Memory B cell (primary cell): ENCODE data around the gene ACOT2.
"Not testable (repeated sequence)": the region's sequence is repeated elsewhere in the genome, so short reads cannot be mapped to it uniquely, and the experiment has no call there.

ENCODE experiments used
- ATAC-seq: fragments of 150-1000 bp; cut with Tn5 transposase; 2 replicates; pipeline ENCODE4 v1.10.0; 2021; ENCODE audit warnings: low read depth, mild to moderate bottlenecking, moderate library complexity
- DNase-seq, 2 donors: peaks; one replicate each; pipeline ENCODE4 v3.0.0; 2022; ENCODE audit warnings: low spot score in 2 of 2
- H3K27ac Mint-ChIP-seq: one replicate; pipeline ENCODE4 v1.8.0; 2022; ENCODE audit warnings: mild to moderate bottlenecking, moderate library complexity, mixed read lengths
- H3K27me3 Mint-ChIP-seq: one replicate; pipeline ENCODE4 v1.8.0; 2022; ENCODE audit warnings: mixed read lengths
- H3K36me3 Mint-ChIP-seq: one replicate; pipeline ENCODE4 v1.8.0; 2022; ENCODE audit warnings: mild to moderate bottlenecking, mixed read lengths
- H3K4me1 Mint-ChIP-seq: one replicate; pipeline ENCODE4 v1.8.0; 2022; ENCODE audit warnings: mixed read lengths
- H3K4me3 Mint-ChIP-seq: one replicate; pipeline ENCODE4 v1.8.0; 2022; ENCODE audit warnings: mild to moderate bottlenecking, moderate library complexity, mixed read lengths
- H3K9me3 Mint-ChIP-seq: one replicate; pipeline ENCODE4 v1.8.0; 2022; ENCODE audit warnings: mixed read lengths

ACOT2 gene

DNA sequence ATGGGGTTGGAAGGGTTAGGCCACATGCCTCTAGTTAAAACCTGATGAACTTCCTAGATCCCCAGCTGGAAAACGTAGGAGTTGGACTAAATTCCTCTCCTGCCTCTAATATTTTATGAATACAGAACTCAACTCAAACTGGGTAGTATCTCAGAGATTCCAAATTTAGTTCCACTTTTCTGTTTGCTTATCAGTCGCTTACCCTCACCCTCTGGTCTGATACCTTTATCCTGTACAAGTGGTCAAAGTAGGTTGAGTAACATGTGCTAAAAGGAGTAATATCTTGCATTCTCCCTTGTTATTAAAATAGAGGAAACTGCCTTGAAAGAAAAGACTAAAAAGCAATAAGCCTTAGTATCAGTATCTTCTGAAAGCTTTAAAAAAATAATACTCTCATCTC lies 11.8 kb upstream of the ACOT2 start:
- H3K27ac Mint-ChIP-seq, DNase-seq, H3K4me3 Mint-ChIP-seq, ATAC-seq, H3K9me3 Mint-ChIP-seq, H3K36me3 Mint-ChIP-seq, H3K4me1 Mint-ChIP-seq, H3K27me3 Mint-ChIP-seq: not testable (repeated sequence)

- H3K36me3 Mint-ChIP-seq, DNase-seq, H3K9me3 Mint-ChIP-seq, H3K4me3 Mint-ChIP-seq, H3K4me1 Mint-ChIP-seq, ATAC-seq, H3K27ac Mint-ChIP-seq, H3K27me3 Mint-ChIP-seq: not testable (repeated sequence)
Observed at GRCh38 chr14:73558238-73558637, 10.8 kb upstream of the ACOT2 start.

GRCh38 chr14:73562256-73562655 lies 6.8 kb upstream of the ACOT2 start:
- H3K27ac Mint-ChIP-seq, H3K27me3 Mint-ChIP-seq, H3K9me3 Mint-ChIP-seq, H3K4me1 Mint-ChIP-seq, ATAC-seq, H3K4me3 Mint-ChIP-seq, DNase-seq: not testable (repeated sequence)
- peaks cover 16% of the 10 kb centered on the region for H3K36me3 Mint-ChIP-seq

DNA sequence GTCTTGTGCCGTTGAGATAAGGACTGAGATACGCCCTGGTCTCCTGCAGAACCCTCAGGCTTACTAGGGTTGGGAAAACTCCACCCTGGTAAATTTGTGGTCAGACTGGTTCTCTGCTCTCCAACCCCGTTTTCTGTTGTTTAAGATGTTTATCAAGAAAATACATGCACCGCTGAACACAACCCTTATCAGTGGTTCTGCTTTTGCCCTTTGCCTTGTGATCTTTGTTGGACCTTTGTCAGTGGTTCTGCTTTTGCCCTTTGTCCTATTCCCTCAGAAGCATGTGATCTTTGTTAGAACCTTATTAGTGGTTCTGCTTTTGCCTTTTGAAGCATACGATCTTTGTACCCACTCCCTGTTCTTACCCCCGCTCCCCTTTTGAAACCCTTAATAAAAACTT lies 6.3 kb upstream of the ACOT2 start:
- H3K9me3 Mint-ChIP-seq, DNase-seq, H3K4me1 Mint-ChIP-seq, H3K4me3 Mint-ChIP-seq, H3K27me3 Mint-ChIP-seq, ATAC-seq, H3K27ac Mint-ChIP-seq: not testable (repeated sequence)
- peaks cover 16% of the 10 kb centered on the region for H3K36me3 Mint-ChIP-seq

DNA sequence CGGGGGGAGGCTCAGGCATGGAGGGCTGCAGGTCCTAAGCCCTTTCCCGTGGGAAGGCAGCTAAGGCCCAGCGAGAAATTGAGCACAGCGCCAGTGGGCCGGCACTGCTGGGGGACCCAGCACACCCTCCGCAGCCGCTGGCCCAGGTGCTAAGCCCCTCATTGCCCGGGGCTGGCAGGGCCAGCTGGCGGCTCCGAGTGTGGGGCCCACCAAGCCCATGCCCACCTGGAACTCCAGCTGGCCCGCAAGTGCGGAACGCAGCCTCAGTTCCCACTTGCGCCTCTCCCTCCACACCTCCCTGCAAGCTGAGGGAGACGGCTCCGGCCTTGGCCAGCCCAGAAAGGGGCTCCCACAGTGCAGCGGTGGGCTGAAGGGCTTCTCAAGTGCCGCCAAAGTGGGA lies 2.6 kb upstream of the ACOT2 start:
- H3K9me3 Mint-ChIP-seq, H3K27ac Mint-ChIP-seq, H3K4me3 Mint-ChIP-seq, ATAC-seq, H3K27me3 Mint-ChIP-seq, DNase-seq: not testable (repeated sequence)
- peaks cover 24% of the 10 kb centered on the region for H3K4me1 Mint-ChIP-seq
- peaks cover 16% of the 10 kb centered on the region for H3K36me3 Mint-ChIP-seq

GRCh38 chr14:73566935-73567334 lies 2.1 kb upstream of the ACOT2 start:
- H3K27me3 Mint-ChIP-seq, H3K27ac Mint-ChIP-seq, ATAC-seq, H3K4me3 Mint-ChIP-seq, DNase-seq, H3K9me3 Mint-ChIP-seq: not testable (repeated sequence)
- peaks cover 11% of the 10 kb centered on the region for H3K36me3 Mint-ChIP-seq
- H3K4me1 Mint-ChIP-seq, result peaks cover 24% of the 10 kb centered on the region

GRCh38 chr14:73567358-73567757 lies 1.7 kb upstream of the ACOT2 start:
- Mint-ChIP-seq H3K9me3 (peaks cover 2% of the 10 kb centered on the region), H3K4me1 (peaks cover 24% of the 10 kb centered on the region), H3K36me3 (peaks cover 10% of the 10 kb centered on the region), H3K27me3 (no peaks in the 10 kb centered on the region), H3K4me3 (no peak overlapping the region), H3K27ac (peak overlapping the region; percentile 94)
- ATAC-seq (no peak), DNase-seq (no peak)

GRCh38 chr14:73567951-73568885 lies 795 bp upstream of the ACOT2 start:
- no peak for DNase-seq
- H3K4me3 Mint-ChIP-seq, result peak overlapping the region; percentile 96

DNA sequence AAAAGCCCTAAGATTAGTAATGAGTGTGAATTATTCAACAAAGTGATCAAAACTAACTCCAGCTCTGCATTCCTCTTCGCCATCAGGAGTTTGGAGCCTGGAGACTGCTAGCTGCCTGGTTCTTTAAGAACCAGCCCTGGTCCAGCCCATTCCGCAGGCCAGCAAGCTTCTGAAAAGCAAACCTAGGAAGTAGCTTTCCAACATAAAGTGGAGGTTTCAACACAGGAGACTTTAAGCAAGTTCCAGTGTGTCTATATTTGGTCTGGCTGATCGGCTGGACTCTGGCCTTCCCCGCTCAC lies 178 bp upstream of the ACOT2 start:
- H3K9me3 Mint-ChIP-seq, ATAC-seq: not testable (repeated sequence)

More at GRCh38 chr14:73567951-73568885, 795 bp upstream of the ACOT2 start:
- Mint-ChIP-seq H3K27me3 (no peaks in the 10 kb centered on the region), H3K36me3 (peaks cover 8% of the 10 kb centered on the region), H3K9me3 (no peaks in the 10 kb centered on the region), H3K4me1 (peaks cover 24% of the 10 kb centered on the region), H3K27ac (peak overlapping the region; percentile 94)
- ATAC-seq, result no peak

DNA sequence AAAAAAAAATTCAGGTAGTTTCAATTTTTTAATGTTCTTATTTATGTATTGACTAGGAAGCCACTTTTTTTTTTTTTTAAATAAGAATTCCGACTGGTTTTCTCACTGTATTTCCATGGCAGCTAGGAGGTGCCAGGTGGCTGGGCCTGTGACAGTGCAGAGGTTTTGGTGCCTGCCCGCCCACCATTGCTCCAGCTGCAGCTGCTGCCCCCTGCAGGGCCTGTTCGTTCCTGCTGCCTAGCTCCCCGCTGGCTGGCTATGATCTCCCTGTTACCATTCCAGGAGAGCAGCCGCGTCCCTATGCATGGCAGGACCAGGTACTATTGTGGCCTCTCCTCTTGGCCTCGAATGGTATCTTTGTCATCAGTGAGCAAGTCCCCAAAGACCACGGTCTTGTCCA lies 1.9 kb downstream of the ACOT2 start:
- H3K4me3 Mint-ChIP-seq, result peak overlapping the region; percentile 44
- H3K27me3 Mint-ChIP-seq, H3K36me3 Mint-ChIP-seq, H3K9me3 Mint-ChIP-seq: not testable (repeated sequence)
- peaks cover 20% of the 10 kb centered on the region for H3K4me1 Mint-ChIP-seq
- peak overlapping the region; percentile 50 for H3K27ac Mint-ChIP-seq
- peak; percentile 67 for ATAC-seq
- peak; percentile 64 to 67 for DNase-seq

More for the DNA sequence above, 178 bp upstream of the ACOT2 start:
- not testable (repeated sequence) for H3K36me3 Mint-ChIP-seq, H3K27me3 Mint-ChIP-seq
- DNase-seq, result peak in 1 of 2 donors; percentile 27
- Mint-ChIP-seq H3K4me1 (peaks cover 24% of the 10 kb centered on the region), H3K4me3 (peak overlapping the region; percentile 96), H3K27ac (peak overlapping the region; percentile 94)

- H3K27ac Mint-ChIP-seq, H3K27me3 Mint-ChIP-seq, ATAC-seq, H3K9me3 Mint-ChIP-seq, H3K4me3 Mint-ChIP-seq, DNase-seq: not testable (repeated sequence)
- peaks cover 15% of the 10 kb centered on the region for H3K4me1 Mint-ChIP-seq
- H3K36me3 Mint-ChIP-seq, result peaks cover 11% of the 10 kb centered on the region
Observed at GRCh38 chr14:73573034-73573433, 4.0 kb downstream of the ACOT2 start.

DNA sequence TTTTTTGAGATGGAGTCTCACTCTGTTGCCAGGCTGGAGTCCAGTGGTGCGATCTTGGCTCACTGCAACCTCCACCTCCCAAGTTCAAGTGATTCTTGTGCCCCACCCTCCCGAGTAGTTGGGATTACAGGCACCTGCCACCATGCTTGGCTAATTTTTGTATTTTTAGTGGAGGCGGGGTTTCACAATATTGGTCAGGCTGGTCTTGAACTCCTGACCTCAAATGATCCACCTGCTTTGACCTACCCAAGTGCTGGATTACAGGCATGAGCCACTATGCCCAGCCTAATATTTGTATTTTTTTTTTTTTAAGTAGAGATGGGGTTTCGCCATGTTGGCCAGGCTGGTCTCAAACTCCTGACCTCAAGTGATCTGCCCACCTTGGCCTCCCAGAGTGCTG lies 4.7 kb downstream of the ACOT2 start:
- not testable (repeated sequence) for H3K27me3 Mint-ChIP-seq, H3K9me3 Mint-ChIP-seq, H3K4me3 Mint-ChIP-seq, DNase-seq, H3K4me1 Mint-ChIP-seq, H3K27ac Mint-ChIP-seq, ATAC-seq
- H3K36me3 Mint-ChIP-seq, result peaks cover 11% of the 10 kb centered on the region

DNA sequence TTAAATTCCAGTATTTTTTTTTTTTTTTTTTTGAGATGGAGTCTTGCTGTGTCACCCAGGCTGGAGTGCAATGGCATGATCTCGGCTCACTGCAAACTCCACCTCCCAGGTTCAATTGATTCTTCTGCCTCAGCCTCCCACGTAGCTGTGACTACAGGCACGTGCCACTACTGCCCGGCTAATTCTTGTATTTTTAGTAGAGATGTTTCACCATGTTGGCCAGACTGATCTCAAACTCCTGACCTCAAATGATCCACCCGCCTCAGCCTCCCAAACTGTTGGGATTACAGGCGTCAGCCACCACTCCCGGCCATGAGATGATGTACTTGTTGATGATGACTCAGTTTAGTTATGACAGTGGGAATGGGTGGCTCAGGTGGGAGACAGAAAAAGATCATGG lies 5.2 kb downstream of the ACOT2 start:
- not testable (repeated sequence) for H3K27me3 Mint-ChIP-seq, ATAC-seq, H3K27ac Mint-ChIP-seq, H3K9me3 Mint-ChIP-seq, H3K4me3 Mint-ChIP-seq, H3K4me1 Mint-ChIP-seq, DNase-seq
- H3K36me3 Mint-ChIP-seq, result peaks cover 11% of the 10 kb centered on the region

DNA sequence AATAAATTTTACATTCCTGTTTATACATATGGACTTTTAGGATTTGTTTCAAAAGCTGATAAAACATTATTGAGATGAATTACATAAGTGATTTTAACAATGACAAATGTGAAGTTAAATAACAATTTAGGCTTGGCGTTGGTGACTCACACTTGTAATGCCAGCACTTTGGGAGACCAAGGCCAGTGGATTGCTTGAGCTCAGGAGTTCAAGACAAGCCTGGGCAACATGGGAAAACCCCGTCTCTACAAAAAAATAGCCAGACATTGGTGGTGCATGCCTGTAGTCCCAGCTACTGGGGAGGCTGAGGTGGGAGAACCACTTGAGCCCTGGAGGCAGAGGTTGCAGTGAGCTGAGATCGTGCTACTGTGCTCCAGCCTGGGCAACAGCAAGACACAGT lies 7.4 kb downstream of the ACOT2 start:
- no peaks in the 10 kb centered on the region for H3K4me1 Mint-ChIP-seq

DNA sequence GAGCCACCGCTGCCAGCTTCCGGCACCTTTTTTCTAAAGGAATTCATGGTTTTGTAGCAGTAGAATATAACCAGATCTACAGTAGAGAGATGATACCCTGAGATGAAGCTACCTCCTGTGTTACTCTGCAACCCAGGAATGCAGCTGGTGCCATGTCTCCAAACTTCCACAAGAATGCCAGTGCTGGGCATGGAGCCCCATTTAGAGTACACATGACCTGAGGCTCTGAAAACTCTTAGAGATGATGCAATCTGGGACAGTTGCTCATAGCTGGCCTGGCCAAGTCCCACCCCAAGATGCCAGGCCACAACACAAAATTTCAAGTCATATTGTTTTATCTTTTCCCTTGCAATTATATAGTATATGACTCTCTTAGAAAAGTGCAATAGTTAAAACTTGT lies 8.2 kb downstream of the ACOT2 start:
- not testable (repeated sequence) for H3K4me1 Mint-ChIP-seq, H3K4me3 Mint-ChIP-seq, H3K27me3 Mint-ChIP-seq, DNase-seq, H3K9me3 Mint-ChIP-seq, H3K27ac Mint-ChIP-seq, ATAC-seq
- H3K36me3 Mint-ChIP-seq, result peaks cover 21% of the 10 kb centered on the region

More for the DNA sequence above, 7.4 kb downstream of the ACOT2 start:
- H3K4me3 Mint-ChIP-seq, result no peak overlapping the region
- DNase-seq (no peak), ATAC-seq (no peak)
- no peak overlapping the region for H3K27ac Mint-ChIP-seq
- no peaks in the 10 kb centered on the region for H3K27me3 Mint-ChIP-seq
- peaks cover 21% of the 10 kb centered on the region for H3K36me3 Mint-ChIP-seq
- no peaks in the 10 kb centered on the region for H3K9me3 Mint-ChIP-seq
